Thyroid gland (tissue), 4 donors: ENCODE results near the gene ADRB1.

Experiments
- POLR2A ChIP-seq, 2 donors: fragments of 450-650 bp; IDR thresholded peaks; one replicate each; pipeline ENCODE4 v1.6.1; 2017; ENCODE audit warnings: antibody characterized with exemption in 2 of 2, mild to moderate bottlenecking in 2 of 2, moderate library complexity in 1 of 2
- TF ChIP-seq, protein P1 (sequence below), 6 experiments: fragments of 200-600 bp in 3 of 6; fragments of 450-650 bp in 3 of 6; sonication (generic) in 3 of 6; IDR thresholded peaks; one replicate each; pipeline ENCODE4 v1.5.1; 2016 to 2019; ENCODE audit warnings: antibody characterized with exemption in 6 of 6, mild to moderate bottlenecking in 2 of 6, inconsistent platforms in 1 of 6, moderate library complexity in 1 of 6

DNA sequence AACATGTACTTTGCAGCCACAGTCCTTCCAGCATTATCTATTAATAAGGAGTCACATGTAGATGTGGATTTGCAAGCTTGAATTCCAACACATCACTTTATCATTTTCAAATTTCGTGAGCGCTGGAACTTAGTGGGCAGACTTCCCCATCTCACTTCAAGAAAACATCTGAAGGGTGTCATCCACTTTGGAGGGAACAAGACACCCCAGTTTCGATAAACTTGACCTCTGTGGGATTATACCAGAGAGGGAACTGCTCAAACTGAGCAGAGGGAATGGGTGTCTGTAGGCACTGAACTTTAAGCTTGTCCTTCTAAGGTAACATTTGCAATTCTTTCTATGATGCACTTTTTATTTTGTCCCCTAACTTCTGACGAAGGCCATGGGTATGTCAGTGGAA is 27.5 kb downstream of the ADRB1 start:
- TF ChIP-seq, protein P1, sequence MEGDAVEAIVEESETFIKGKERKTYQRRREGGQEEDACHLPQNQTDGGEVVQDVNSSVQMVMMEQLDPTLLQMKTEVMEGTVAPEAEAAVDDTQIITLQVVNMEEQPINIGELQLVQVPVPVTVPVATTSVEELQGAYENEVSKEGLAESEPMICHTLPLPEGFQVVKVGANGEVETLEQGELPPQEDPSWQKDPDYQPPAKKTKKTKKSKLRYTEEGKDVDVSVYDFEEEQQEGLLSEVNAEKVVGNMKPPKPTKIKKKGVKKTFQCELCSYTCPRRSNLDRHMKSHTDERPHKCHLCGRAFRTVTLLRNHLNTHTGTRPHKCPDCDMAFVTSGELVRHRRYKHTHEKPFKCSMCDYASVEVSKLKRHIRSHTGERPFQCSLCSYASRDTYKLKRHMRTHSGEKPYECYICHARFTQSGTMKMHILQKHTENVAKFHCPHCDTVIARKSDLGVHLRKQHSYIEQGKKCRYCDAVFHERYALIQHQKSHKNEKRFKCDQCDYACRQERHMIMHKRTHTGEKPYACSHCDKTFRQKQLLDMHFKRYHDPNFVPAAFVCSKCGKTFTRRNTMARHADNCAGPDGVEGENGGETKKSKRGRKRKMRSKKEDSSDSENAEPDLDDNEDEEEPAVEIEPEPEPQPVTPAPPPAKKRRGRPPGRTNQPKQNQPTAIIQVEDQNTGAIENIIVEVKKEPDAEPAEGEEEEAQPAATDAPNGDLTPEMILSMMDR (IDR thresholded peaks at IDR 0.05): no peak
- no peak for TF ChIP-seq POLR2A (IDR thresholded peaks at IDR 0.05)
